Common myeloid progenitor, CD34-positive (primary cell): ENCODE measurements around the gene CEACAM3.
"Not testable (repeated sequence)": the region's sequence is repeated elsewhere in the genome, so short reads cannot be mapped to it uniquely, and the experiment has no call there.

Experiments used
- CTCF ChIA-PET: fragments of 350-600 bp; sonication (Branson Sonifier 250); formaldehyde crosslinking; loops from one replicate; lab custom pipeline; 2021; ENCODE audit warnings: antibody characterized with exemption; lab: Charles Lee
- POLR2A ChIA-PET: fragments of 350-600 bp; sonication (Branson Sonifier 250); formaldehyde crosslinking; loops from one replicate; lab custom pipeline; 2021; ENCODE audit warnings: antibody characterized with exemption; lab: Charles Lee
- DNase-seq, 3 donors: peaks; one replicate each; pipeline versions ENCODE4 v3.0.0 to v3.0.0-alpha.2; 2013
- H3K27ac ChIP-seq, 2 experiments: 1 replicate in 1 of 2; 2 replicates in 1 of 2; pipeline ENCODE4 v1.7.0; 2013; ENCODE audit warnings: inconsistent platforms in 2 of 2, low read length in 2 of 2, mild to moderate bottlenecking in 2 of 2, low read depth in 1 of 2, moderate library complexity in 1 of 2; ENCODE audit not compliant: severe bottlenecking in 2 of 2, insufficient read depth in 1 of 2, poor library complexity in 1 of 2
- H3K27me3 ChIP-seq, 5 experiments: replicated peaks in 2 of 5; 1 replicate in 3 of 5; 2 replicates in 2 of 5; pipeline versions ENCODE4 v1.6.1 to v1.7.0; 2013; ENCODE audit warnings: low read length in 4 of 5, mild to moderate bottlenecking in 2 of 5, moderate library complexity in 2 of 5, inconsistent platforms in 1 of 5; ENCODE audit not compliant: insufficient read depth in 5 of 5, control insufficient read depth in 4 of 5
- H3K36me3 ChIP-seq, 4 experiments: 1 replicate in 2 of 4; 2 replicates in 2 of 4; pipeline versions ENCODE4 v1.6.1 to v1.7.0; 2013; ENCODE audit warnings: low read length in 3 of 4, control low read depth in 1 of 4, mild to moderate bottlenecking in 1 of 4; ENCODE audit not compliant: control insufficient read depth in 4 of 4, insufficient read depth in 4 of 4
- H3K4me1 ChIP-seq, 4 experiments: 1 replicate in 3 of 4; 2 replicates in 1 of 4; pipeline versions ENCODE4 v1.6.1 to v1.7.1; 2013; ENCODE audit warnings: low read length in 3 of 4, mild to moderate bottlenecking in 3 of 4, control low read depth in 1 of 4, inconsistent platforms in 1 of 4, moderate library complexity in 1 of 4; ENCODE audit not compliant: control insufficient read depth in 4 of 4, insufficient read depth in 4 of 4; ENCODE audit errors: control extremely low read depth in 1 of 4
- H3K4me3 ChIP-seq, 7 experiments: 1 replicate in 4 of 7; 2 replicates in 3 of 7; pipeline versions ENCODE4 v1.5.1 to v1.7.0; 2013; ENCODE audit warnings: mild to moderate bottlenecking in 7 of 7, low read length in 6 of 7, moderate library complexity in 6 of 7, inconsistent platforms in 2 of 7, low read depth in 2 of 7, control low read depth in 1 of 7; ENCODE audit not compliant: insufficient read depth in 4 of 7, control insufficient read depth in 1 of 7; ENCODE audit errors: extremely low read depth in 1 of 7
- H3K9me3 ChIP-seq, 5 experiments: 1 replicate in 4 of 5; 2 replicates in 1 of 5; pipeline versions ENCODE4 v1.6.1 to v1.7.1; 2013; ENCODE audit warnings: low read length in 4 of 5, mild to moderate bottlenecking in 2 of 5, inconsistent platforms in 1 of 5, low read depth in 1 of 5, moderate library complexity in 1 of 5; ENCODE audit not compliant: control insufficient read depth in 4 of 5, insufficient read depth in 2 of 5; ENCODE audit errors: control extremely low read depth in 1 of 5
- whole genome bisulfite sequencing: methylation state at CpG from one replicate; pipeline ENCODE4 v1.1.5; 2013; ENCODE audit not compliant: insufficient coverage; 5-methylcytosine and 5-hydroxymethylcytosine counted together

Gene CEACAM3

GRCh38 chr19:41789053-41789452, 7.3 kb upstream of the CEACAM3 start:
- H3K4me1 ChIP-seq, result peaks cover 8 to 29% (median 16%) of the 10 kb centered on the region in 4 experiments
- DNase-seq, H3K4me3 ChIP-seq, H3K27me3 ChIP-seq, H3K27ac ChIP-seq, POLR2A ChIA-PET, H3K9me3 ChIP-seq, H3K36me3 ChIP-seq: not testable (repeated sequence)
- CTCF ChIA-PET, result interaction anchor here (7.7 kb wide), 1 partner anchor 33 kb away, joined by 250 read pairs; no protein-coding TSS in a partner anchor
- no CpG with 5 or more reads among the region's 5 CpGs for WGBS

GRCh38 chr19:41792513-41793413, 3.6 kb upstream of the CEACAM3 start:
- H3K36me3 ChIP-seq, result no peaks in the 10 kb centered on the region
- no peaks in the 10 kb centered on the region for H3K27me3 ChIP-seq
- POLR2A ChIA-PET, result interaction anchor here (0.7 to 1.6 kb wide), 2 partner anchors 28 to 67 kb away, joined by 3 to 5 read pairs; partner anchors contain the start of gene RPS19
- CTCF ChIA-PET, result interaction anchor here (0.6 to 7.7 kb wide), 28 partner anchors 8 to 188 kb away, joined by 3 to 250 read pairs (median 4); no protein-coding TSS in a partner anchor
- H3K4me1 ChIP-seq, result peaks cover 0 to 9% (median under 1%) of the 10 kb centered on the region in 4 experiments
- no peaks in the 10 kb centered on the region for H3K9me3 ChIP-seq
- no peak overlapping the region for H3K27ac ChIP-seq
- peak; percentile 75 to 84 (median 79) for DNase-seq
- 37% methylated on average over 15 of the region's 22 CpGs for WGBS
- H3K4me3 ChIP-seq, result no peak overlapping the region

GRCh38 chr19:41793414-41793727, 3.0 kb upstream of the CEACAM3 start:
- POLR2A ChIA-PET, result interaction anchor here (0.7 to 1.6 kb wide), 3 partner anchors 22 to 67 kb away, joined by 3 to 5 read pairs (median 3); partner anchors contain the start of gene RPS19
- Histone ChIP-seq H3K27me3 (no peaks in the 10 kb centered on the region), H3K27ac (no peak overlapping the region), H3K9me3 (no peaks in the 10 kb centered on the region), H3K4me3 (no peak overlapping the region), H3K4me1 (peaks cover 0 to 8% (median under 1%) of the 10 kb centered on the region in 4 experiments), H3K36me3 (no peaks in the 10 kb centered on the region)
- no peak for DNase-seq
- no CpG with 5 or more reads among the region's 1 CpG for WGBS
- CTCF ChIA-PET, result interaction anchor here (0.9 to 7.7 kb wide), 20 partner anchors 9 to 189 kb away, joined by 3 to 250 read pairs (median 4); no protein-coding TSS in a partner anchor

GRCh38 chr19:41795031-41795461, 1.3 kb upstream of the CEACAM3 start:
- Histone ChIP-seq H3K27ac (no peak overlapping the region), H3K9me3 (no peaks in the 10 kb centered on the region), H3K4me1 (peaks cover 0 to 8% (median under 1%) of the 10 kb centered on the region in 4 experiments), H3K4me3 (no peak overlapping the region), H3K27me3 (no peaks in the 10 kb centered on the region), H3K36me3 (no peaks in the 10 kb centered on the region)
- ChIA-PET CTCF (interaction anchor here (0.7 to 7.7 kb wide), 17 partner anchors 9 to 1825 kb away, joined by 3 to 250 read pairs (median 4); no protein-coding TSS in a partner anchor), POLR2A (no interaction called here)
- DNase-seq, result peak; percentile 45 to 71 (median 62)
- WGBS, result 75% methylated on average over 2 of the region's 5 CpGs

GRCh38 chr19:41796901-41797300, 514 bp downstream of the CEACAM3 start:
- H3K36me3 ChIP-seq, result no peaks in the 10 kb centered on the region
- no peaks in the 10 kb centered on the region for H3K27me3 ChIP-seq
- H3K27ac ChIP-seq, result no peak overlapping the region
- DNase-seq, result no peak
- WGBS, result 100% methylated on average over 1 of the region's 1 CpG
- ChIA-PET CTCF (interaction anchor here (1.2 to 2.6 kb wide), 3 partner anchors 11 to 44 kb away, joined by 6 to 13 read pairs (median 7); no protein-coding TSS in a partner anchor), POLR2A (no interaction called here)
- H3K9me3 ChIP-seq, result peaks cover 0 to 8% (median 0%) of the 10 kb centered on the region in 5 experiments
- H3K4me3 ChIP-seq, result peak overlapping the region in 1 of 7 experiments; percentile 47
- H3K4me1 ChIP-seq, result peaks cover 2 to 16% (median 4%) of the 10 kb centered on the region in 4 experiments

GRCh38 chr19:41799444-41800000, 3.1 kb downstream of the CEACAM3 start:
- CTCF ChIA-PET, result interaction anchor here (4.0 kb wide), 1 partner anchor 12 kb away, joined by 14 read pairs; no protein-coding TSS in a partner anchor
- no peaks in the 10 kb centered on the region for H3K36me3 ChIP-seq
- POLR2A ChIA-PET, result no interaction called here
- H3K4me3 ChIP-seq, result peak overlapping the region in 1 of 7 experiments; percentile 27
- 98% methylated on average over 5 of the region's 9 CpGs for WGBS
- no peak for DNase-seq
- H3K9me3 ChIP-seq, result peaks cover 0 to 8% (median 0%) of the 10 kb centered on the region in 5 experiments
- peaks cover 17 to 41% (median 25%) of the 10 kb centered on the region in 4 experiments for H3K4me1 ChIP-seq
- H3K27ac ChIP-seq, result no peak overlapping the region
- H3K27me3 ChIP-seq, result no peaks in the 10 kb centered on the region
